Panc1 (cell line): ENCODE data around the gene PHLDB2. TPM values are rescaled to one million over a fixed set of nuclear protein-coding genes. Genes with fewer than 3 reads are reported as not detected.

Experiments used
- ATAC-seq: fragments of 200-7000 bp; cut with Tn5 transposase; 2 replicates; pipeline ENCODE4 v1.9.1; 2020; ENCODE audit warnings: mild to moderate bottlenecking, moderate library complexity
- BruUV-seq: library from RNA; stranded (reverse); fragments of 400-500 nt; replicated peaks from 2 replicates; lab custom pipeline; 2021; lab: Mats Ljungman, UMichigan
- CTCF ChIA-PET: fragments of 300-600 bp; sonication (Branson Sonifier 250); formaldehyde crosslinking; loops from one replicate; lab custom pipeline; 2022; ENCODE audit warnings: antibody characterized with exemption; lab: Charles Lee
- POLR2A ChIA-PET: fragments of 300-600 bp; sonication (Branson Sonifier 250); formaldehyde crosslinking; loops from one replicate; lab custom pipeline; 2022; ENCODE audit warnings: antibody characterized with exemption; lab: Charles Lee
- DNase-seq: peaks from one replicate; pipeline ENCODE4 v3.0.0-alpha.2; 2010; ENCODE audit warnings: low read depth, low spot score
- H3K27ac ChIP-seq: 2 replicates; pipeline ENCODE4 v1.5.1; 2011; ENCODE audit warnings: mild to moderate bottlenecking, low read length, inconsistent platforms
- H3K27me3 ChIP-seq: fragments of 200-500 bp; sonication (Bioruptor generic); 2 replicates; pipeline ENCODE4 v1.6.0; 2014; ENCODE audit warnings: low read length, inconsistent platforms; ENCODE audit not compliant: control insufficient read depth, insufficient read depth
- H3K36me3 ChIP-seq: fragments of 200-500 bp; sonication (Bioruptor generic); 2 replicates; pipeline ENCODE4 v1.5.1; 2014; ENCODE audit warnings: inconsistent platforms, mild to moderate bottlenecking, low read length, moderate library complexity; ENCODE audit not compliant: control insufficient read depth, insufficient read depth
- H3K4me1 ChIP-seq: 2 replicates; pipeline ENCODE4 v1.5.1; 2011; ENCODE audit warnings: inconsistent platforms, mild to moderate bottlenecking, low read length, moderate library complexity; ENCODE audit not compliant: control insufficient read depth, insufficient read depth
- H3K4me3 ChIP-seq, 2 experiments: 2 replicates each; pipeline ENCODE4 v1.5.1; 2011 to 2012; ENCODE audit warnings: low read depth in 2 of 2, low read length in 2 of 2, mild to moderate bottlenecking in 2 of 2, inconsistent platforms in 1 of 2, moderate library complexity in 1 of 2
- H3K9me3 ChIP-seq: fragments of 200-500 bp; sonication (Bioruptor generic); 2 replicates; pipeline ENCODE4 v1.5.1; 2014; ENCODE audit warnings: low read depth, mild to moderate bottlenecking, inconsistent platforms, low read length, moderate library complexity; ENCODE audit not compliant: control insufficient read depth, insufficient read depth
- CTCF ChIP-seq: fragments of 450-650 bp; IDR thresholded peaks from 2 replicates; pipeline ENCODE4 v1.5.1; 2017; ENCODE audit warnings: mild to moderate bottlenecking
- POLR2AphosphoS5 ChIP-seq: IDR thresholded peaks from 2 replicates; pipeline ENCODE4 v1.6.1; 2012; ENCODE audit warnings: mild to moderate bottlenecking, low read depth, low read length, moderate library complexity
- REST ChIP-seq, 2 experiments: IDR thresholded peaks; 2 replicates each; pipeline ENCODE4 v1.6.1; 2011 to 2012; ENCODE audit warnings: low read depth in 2 of 2, control low read depth in 1 of 2, low read length in 1 of 2, mild to moderate bottlenecking in 1 of 2, moderate library complexity in 1 of 2; ENCODE audit not compliant: insufficient read depth in 1 of 2
- SIN3A ChIP-seq: IDR thresholded peaks from 2 replicates; pipeline ENCODE4 v1.6.1; 2012; ENCODE audit warnings: low read depth, mild to moderate bottlenecking, low read length, moderate library complexity, borderline replicate concordance; ENCODE audit not compliant: insufficient read depth
- TCF7L2 ChIP-seq: IDR thresholded peaks from 2 replicates; pipeline ENCODE4 v1.6.1; 2011; ENCODE audit warnings: mild to moderate bottlenecking, low read depth, low read length, inconsistent platforms
- in situ Hi-C: cut with HindIII; loops from 2 replicates; pipeline ENCODE4 v1.10.0; 2016; ENCODE audit warnings: low sequenced_read_pairs, low pct_unique_long_range_greater_than_20kb
- intact Hi-C: fragments of 100-400 bp; cut with micrococcal nuclease; formaldehyde crosslinking; loops from one replicate; pipeline ENCODE4 v1.10.0; 2022; ENCODE audit not compliant: unreplicated experiment
- total RNA-seq: library from RNA; stranded (reverse); gene quantifications from one replicate; pipeline ENCODE4 v1.2.1, GENCODE V29; 2021; ENCODE audit not compliant: unreplicated experiment

PHLDB2 gene
- total RNA-seq, 1 experiment from 2014 or later, result 11.3 TPM

DNA sequence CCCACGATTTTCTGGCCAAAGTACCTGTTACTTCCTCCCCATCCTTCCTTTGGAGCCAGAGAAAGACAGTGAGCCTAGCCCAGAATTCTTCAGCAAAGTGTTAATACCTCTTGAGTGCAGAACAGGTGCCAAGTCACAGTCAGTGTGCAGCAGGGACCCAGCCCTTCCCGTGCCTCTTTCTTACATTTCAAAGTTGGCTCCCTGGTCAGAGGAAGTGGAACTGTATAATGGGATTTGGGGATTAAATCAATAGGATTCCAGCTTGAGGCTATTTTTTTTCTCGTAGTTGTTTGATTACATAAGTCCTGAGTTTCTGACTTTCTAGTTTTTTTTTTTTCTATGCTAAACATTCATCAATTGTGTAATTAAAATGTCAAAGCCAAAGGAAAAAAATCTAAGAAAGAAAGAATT is 67.2 kb downstream of the PHLDB2 start:
- CTCF ChIA-PET, result no interaction called here
- no peaks in the 10 kb centered on the region for H3K36me3 ChIP-seq

DNA sequence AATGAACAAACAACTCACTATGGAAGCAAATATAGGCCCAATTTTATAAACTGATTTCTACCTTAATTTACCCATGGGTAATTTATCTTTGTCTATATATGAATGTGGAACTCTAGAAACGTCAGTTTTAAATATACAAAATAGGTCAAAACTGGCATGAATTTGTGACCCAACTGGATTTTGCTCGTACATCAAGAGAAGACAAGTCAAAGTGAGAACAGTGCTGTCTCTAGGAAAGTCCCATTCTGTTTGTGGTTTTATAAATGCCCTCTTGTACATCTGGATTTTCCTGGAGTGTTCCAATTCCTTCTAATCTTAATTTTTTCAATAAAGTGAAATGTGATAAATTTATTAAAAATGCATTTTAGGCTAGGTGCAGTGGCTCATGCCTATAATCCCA is 69.5 kb downstream of the PHLDB2 start:
- Histone ChIP-seq H3K36me3 (no peaks in the 10 kb centered on the region), H3K27me3 (no peaks in the 10 kb centered on the region), H3K4me3 (no peak overlapping the region), H3K27ac (no peak overlapping the region), H3K9me3 (no peaks in the 10 kb centered on the region), H3K4me1 (no peaks in the 10 kb centered on the region)
- BruUV-seq, result no TSS peak
- ChIA-PET POLR2A (no interaction called here), CTCF (no interaction called here)
- no peak for ATAC-seq
- intact Hi-C loops, result no loop called here
- no peak for DNase-seq
- no peak for TF ChIP-seq SIN3A
- no peak for TF ChIP-seq POLR2AphosphoS5
- no peak for TF ChIP-seq REST (IDR thresholded peaks at IDR 0.05; ENCODE audit: insufficient read depth in 1 of 2, low read depth in 2 of 2, low read length in 1 of 2)
- in situ Hi-C loops, result no loop called here

More for the DNA sequence above, 67.2 kb downstream of the PHLDB2 start:
- intact Hi-C loops (no loop called here), in situ Hi-C loops (no loop called here)
- H3K27ac ChIP-seq, result no peak overlapping the region
- BruUV-seq, result no TSS peak
- TF ChIP-seq POLR2AphosphoS5, result no peak
- no peak for TF ChIP-seq REST (IDR thresholded peaks at IDR 0.05; ENCODE audit: insufficient read depth in 1 of 2, low read depth in 2 of 2, low read length in 1 of 2)
- no peak for TF ChIP-seq CTCF
- TF ChIP-seq TCF7L2, result no peak
- TF ChIP-seq SIN3A, result no peak
- POLR2A ChIA-PET, result no interaction called here
- no peaks in the 10 kb centered on the region for H3K9me3 ChIP-seq
- H3K4me1 ChIP-seq, result no peaks in the 10 kb centered on the region
- H3K4me3 ChIP-seq, result no peak overlapping the region
- H3K27me3 ChIP-seq, result no peaks in the 10 kb centered on the region
- DNase-seq (no peak), ATAC-seq (no peak)
